ENCODE results near the gene CLEC2A.

CLEC2A gene

GRCh38 chr12:9931245-9931644 lies 925 bp downstream of the CLEC2A start:
- DNase-seq: no peak

GRCh38 chr12:9928607-9929006 lies 3.6 kb downstream of the CLEC2A start:
- DNase-seq: no peak

GRCh38 chr12:9926876-9927275 lies 5.3 kb downstream of the CLEC2A start:
- DNase-seq: no peak

- DNase-seq: peak in 1 of 2 experiments; percentile 53
These were observed 6.3 kb downstream of the CLEC2A start for GRCh38 chr12:9925705-9926393.

GRCh38 chr12:9922429-9922828 lies 9.7 kb downstream of the CLEC2A start:
- DNase-seq: no peak

GRCh38 chr12:9920451-9920850 lies 11.7 kb downstream of the CLEC2A start:
- DNase-seq: no peak

- DNase-seq: no peak
These were observed 12.7 kb downstream of the CLEC2A start for GRCh38 chr12:9919443-9919842.

- no peak for DNase-seq
These were observed 20.5 kb downstream of the CLEC2A start for GRCh38 chr12:9911708-9912107.

- DNase-seq: no peak
These were observed 21.3 kb downstream of the CLEC2A start for GRCh38 chr12:9910716-9911421.

GRCh38 chr12:9909724-9910123 lies 22.4 kb downstream of the CLEC2A start:
- no peak for DNase-seq

GRCh38 chr12:9908350-9908749 lies 23.8 kb downstream of the CLEC2A start:
- no peak for DNase-seq

GRCh38 chr12:9907769-9908168 lies 24.4 kb downstream of the CLEC2A start:
- no peak for DNase-seq

- DNase-seq: no peak
These were observed 25.3 kb downstream of the CLEC2A start for GRCh38 chr12:9906873-9907272.

GRCh38 chr12:9902539-9903228 lies 29.5 kb downstream of the CLEC2A start:
- DNase-seq: no peak

GRCh38 chr12:9900930-9901329 lies 31.2 kb downstream of the CLEC2A start:
- no peak for DNase-seq

GRCh38 chr12:9899209-9899608 lies 33.0 kb downstream of the CLEC2A start:
- DNase-seq: no peak

- no peak for DNase-seq
These were observed 34.6 kb downstream of the CLEC2A start for GRCh38 chr12:9897535-9897934.

- no peak for DNase-seq
These were observed 36.8 kb downstream of the CLEC2A start for GRCh38 chr12:9895215-9895971.

- DNase-seq: no peak
These were observed 43.4 kb downstream of the CLEC2A start for GRCh38 chr12:9888665-9889273.

- no peak for DNase-seq
These were observed 49.0 kb downstream of the CLEC2A start for GRCh38 chr12:9883175-9883574.

GRCh38 chr12:9881988-9882387 lies 50.2 kb downstream of the CLEC2A start:
- no peak for DNase-seq

GRCh38 chr12:9881246-9881645 lies 50.9 kb downstream of the CLEC2A start, which contains the start of gene KLRF2:
TSS of gene KLRF2 (plus strand) at chr12:9881489. CDS start at chr12:9881596, 107 bp downstream.
- no peak for DNase-seq
